Measurements from ENCODE around the gene LDLRAD4.

The LDLRAD4 gene

DNA sequence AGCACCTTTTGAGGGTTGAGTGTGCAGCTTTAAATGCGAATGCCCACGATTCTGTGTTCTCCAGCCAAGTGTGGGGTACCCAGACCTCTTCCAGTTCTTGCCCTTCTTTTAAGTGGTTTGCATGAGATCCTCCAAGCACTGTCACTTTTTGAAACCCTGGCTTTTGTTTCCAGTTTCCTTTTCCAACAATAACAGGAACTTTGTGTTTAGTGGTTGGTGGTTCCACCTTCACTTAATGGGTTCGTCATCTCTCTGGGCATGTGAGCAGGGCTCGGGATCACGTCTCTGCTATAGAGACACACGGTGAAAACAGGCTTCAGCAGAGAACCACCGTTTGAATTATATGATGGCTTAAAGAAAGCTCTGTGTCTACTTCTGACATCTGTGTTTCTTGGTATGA is 197.6 kb downstream of the LDLRAD4 start:
- DNase-seq = no peak

DNA sequence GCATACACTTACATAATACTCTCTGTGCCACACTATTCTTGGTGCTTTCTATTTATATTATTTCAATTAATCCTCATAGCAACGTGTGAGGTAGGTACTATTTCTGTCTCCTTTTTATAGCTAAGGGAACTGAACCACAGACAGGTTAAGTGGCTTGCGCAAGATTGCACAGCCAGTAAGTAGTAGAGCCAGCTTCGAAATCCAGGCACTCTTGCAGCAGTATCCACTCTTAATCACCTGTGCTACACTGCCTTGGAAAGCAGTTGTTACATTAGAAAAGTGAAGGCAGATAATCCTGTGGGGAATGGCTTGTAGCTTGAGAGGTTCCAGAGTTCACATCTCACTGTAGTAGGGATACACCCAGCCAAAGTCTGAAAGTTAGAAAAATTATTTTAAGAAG is 198.3 kb downstream of the LDLRAD4 start:
- DNase-seq = no peak

DNA sequence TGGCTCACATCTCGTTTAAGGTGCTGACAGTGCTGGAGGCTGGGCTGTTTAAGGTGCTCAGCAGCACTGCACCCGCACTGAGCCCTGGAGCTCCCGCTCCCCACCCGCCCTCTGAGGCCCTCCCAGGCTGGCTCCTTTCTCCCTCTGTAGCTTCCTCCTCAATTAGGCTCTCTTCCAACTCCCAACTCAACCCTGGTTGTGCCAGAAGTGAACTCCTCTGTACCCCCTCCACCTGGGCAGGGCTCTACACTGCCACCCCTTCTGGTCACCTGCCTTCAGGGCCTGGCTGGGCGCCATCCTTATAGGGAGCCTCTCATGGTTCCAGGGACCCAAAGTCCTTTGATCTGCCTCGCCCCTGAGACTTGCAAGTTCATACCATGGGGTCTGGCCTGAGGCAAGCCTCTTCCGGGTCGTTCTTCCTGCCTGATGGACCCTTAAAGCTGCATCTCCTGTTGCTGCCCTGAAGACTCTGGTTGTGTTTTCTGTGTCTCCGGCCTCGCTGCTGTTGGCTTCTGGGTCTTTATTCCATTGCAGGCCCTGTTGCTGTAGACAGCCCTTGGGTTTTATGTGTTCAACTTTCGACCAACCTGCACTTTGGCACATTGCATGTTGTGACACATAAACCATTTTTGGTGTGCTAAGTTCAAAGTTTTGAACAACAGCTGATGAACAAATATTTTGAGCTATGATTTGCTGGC is 199.6 kb downstream of the LDLRAD4 start:
- DNase-seq = no peak

DNA sequence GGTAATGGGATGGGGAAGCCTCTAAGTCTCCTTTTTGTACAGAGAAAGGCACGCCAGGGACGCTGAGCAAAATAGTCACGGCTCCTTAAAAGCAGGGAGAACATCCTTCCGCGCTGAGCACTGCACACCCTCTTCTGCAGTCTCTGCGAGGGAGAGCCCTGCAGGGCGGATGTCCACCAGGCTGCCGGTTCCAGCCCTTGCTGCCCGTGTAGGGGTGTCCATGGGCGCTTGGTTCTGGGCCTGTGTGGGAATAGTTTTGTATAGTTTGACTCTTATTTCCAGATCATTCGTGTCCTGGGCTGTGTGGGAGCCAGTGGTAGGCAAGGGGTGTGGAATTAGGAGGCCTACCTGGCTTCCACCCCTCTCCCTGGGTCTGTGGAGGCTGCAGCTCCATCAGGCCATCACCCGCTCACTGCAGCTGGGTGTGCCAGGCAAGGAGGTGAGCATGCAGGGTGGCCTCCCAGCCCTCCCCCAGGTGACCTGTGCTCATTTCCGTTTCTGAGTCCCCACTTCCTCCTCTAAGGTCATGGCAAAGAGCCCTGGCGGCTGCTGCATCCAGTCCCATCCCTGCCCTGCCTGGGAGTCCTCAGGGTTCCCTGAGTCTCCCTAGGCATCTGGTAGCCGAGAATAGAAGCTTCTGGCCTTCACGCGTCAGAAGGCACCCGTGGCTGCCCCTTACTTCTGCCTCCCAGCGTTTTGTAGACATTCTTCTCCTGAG is 202.6 kb downstream of the LDLRAD4 start:
- no peak for DNase-seq

DNA sequence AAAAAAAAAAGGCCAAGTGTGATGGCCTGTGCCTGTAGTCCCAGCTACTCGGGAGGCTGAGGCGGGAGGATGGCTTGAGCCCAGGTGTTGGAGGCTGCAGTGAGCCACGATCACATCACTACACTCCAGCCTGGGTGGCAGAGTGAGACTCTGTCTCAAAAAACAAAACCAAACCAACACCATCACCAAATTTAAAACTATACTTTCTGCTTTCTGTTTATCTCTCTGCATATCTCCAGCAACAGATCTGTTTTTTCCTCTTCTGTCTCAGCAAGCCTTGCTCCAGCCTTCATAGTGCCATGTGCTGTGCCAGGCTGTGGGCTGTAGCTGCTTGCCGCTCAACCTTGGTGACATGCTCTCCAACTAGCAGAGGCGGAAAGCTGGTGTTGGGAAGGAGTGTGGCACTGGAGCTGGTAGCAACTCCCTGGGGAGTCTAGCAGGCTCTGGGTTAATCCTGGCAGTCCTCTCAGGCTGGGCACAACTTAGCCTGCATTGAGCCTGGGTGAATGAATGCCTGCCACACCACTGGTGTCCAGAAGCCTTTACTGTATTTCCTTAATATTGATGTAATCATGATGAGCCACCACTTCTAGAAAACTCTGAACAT is 204.1 kb downstream of the LDLRAD4 start:
- no peak for DNase-seq

DNA sequence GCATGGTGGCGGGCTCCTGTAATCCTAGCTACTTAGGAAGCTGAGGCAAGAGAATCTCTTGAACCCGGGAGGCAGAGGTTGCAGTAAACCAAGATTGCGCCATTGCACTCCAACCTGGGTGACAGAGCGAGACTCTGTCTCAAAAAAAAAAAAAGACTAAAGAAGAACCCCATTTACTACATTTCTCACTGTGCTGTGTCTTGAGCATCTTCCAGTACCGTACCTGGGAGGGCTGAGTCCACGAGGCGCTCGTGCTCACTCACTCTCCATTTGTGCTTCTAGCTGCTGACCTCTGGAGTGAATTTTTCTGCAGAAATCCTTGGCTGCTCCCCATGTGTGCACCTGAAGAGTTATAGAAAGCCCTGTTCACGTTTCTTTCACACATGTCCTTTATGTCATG is 204.8 kb downstream of the LDLRAD4 start:
- no peak for DNase-seq

DNA sequence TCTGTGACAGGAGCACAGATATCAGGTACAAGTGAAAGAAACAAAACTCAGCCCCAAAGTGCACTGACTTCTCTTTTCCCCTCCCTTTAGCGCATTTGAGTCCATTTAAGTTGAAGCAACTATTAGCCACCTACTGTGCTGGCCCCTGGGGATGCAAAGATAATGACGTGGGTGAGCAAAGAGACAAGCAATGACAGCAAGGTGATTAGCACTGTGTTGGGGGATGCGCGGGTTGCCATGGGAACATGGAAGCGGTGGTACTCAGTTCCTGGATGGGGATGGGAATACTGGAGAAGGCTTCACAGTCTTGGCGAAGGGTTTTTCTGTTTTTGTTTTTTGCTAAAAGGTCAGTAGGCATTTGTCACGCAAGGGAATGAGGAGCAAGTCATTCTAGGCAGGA is 205.8 kb downstream of the LDLRAD4 start:
- DNase-seq = no peak

DNA sequence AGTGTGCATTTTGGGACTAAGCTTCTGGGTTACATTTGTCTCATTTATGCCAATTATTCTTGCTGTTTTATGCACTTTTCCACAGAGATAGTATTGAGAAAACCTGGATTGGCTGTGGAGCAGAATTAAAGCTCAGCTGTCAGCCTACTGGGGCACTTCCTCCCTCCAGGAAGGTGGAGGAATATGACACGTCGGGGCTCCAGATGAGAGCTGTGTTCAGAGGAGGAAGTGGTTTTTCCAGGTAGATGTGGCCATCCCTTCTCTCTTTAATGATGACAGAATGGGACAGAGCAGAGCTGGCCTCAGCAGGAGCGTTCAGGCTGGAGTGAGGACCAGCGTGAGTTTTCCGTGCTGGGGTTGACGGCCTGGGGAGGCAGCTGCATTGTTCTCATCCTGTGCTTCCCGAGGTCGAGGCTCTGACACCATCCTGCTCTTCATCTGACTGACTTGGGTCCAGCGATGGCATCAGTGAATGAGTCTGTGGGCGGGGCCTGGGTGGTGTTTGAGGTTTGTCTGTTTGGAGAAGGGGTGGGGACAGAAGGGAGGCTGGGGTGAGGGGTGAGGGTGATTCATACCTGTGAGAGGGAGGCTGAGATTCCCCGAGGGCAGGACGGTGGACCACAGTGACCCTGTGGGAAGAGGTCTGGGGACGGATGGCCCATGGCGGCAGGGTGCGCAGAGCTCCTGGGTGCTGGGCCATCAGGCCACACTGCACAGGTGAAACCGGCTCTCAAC is 207.0 kb downstream of the LDLRAD4 start:
- DNase-seq = no peak

DNA sequence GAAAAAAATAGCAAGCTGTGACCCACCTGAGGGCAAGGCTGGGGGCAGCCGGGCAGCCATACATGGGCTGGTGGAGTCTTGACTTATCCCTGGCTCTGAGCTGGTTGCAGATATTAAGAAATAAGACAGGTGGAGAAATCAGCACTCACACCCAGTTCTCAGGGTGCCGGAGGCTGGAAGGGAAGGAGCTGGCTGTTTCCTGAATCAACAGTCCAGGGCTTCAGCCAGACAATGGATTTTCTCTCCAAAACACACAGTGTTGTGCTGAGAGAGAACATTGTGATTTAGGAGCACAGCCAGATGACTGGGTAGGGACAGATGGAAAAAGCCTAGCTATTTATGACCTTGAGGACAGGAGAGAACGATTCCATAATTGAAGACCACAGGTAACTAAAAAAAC is 208.8 kb downstream of the LDLRAD4 start:
- peak in 1 of 2 donors; percentile 23 for DNase-seq

DNA sequence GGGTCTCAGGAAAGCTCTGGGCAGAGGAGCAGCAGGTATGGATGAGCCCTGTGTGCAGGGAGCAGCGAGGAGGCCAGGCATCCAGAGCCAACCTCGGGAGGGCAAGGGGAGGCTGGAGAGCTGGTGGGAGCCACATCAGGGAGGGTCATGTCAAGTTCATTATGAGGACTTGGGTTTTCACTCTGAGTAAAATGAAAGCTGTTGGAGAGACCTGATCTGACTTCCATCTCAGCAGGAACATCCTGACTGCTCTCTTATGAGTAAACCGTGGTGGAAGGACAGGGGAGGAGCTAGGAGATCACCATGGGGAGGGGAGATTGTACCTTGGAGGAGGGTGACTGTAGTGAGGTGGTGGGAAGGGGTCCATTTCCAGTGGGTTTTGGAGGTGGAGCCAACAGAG is 209.8 kb downstream of the LDLRAD4 start:
- DNase-seq = no peak

DNA sequence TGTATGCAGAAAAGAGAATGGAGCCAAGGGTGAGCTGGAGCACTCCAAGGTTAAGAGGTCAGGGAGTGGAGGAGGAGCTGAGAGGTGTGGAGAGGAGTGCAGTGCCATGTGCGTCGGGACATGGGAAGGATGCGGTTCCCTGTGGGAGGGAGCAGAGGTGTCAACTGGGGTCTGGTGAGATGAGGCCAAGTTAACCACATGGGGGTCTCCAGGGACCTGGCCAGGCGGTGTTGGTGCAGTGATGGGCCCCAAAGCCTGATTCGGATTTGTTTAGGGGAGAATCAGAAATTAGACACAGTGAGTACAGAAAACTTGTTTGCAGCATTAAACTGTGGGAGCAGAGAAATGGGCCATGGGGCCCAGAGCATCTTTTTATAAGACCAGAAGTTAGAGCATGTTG is 210.5 kb downstream of the LDLRAD4 start:
- no peak for DNase-seq

DNA sequence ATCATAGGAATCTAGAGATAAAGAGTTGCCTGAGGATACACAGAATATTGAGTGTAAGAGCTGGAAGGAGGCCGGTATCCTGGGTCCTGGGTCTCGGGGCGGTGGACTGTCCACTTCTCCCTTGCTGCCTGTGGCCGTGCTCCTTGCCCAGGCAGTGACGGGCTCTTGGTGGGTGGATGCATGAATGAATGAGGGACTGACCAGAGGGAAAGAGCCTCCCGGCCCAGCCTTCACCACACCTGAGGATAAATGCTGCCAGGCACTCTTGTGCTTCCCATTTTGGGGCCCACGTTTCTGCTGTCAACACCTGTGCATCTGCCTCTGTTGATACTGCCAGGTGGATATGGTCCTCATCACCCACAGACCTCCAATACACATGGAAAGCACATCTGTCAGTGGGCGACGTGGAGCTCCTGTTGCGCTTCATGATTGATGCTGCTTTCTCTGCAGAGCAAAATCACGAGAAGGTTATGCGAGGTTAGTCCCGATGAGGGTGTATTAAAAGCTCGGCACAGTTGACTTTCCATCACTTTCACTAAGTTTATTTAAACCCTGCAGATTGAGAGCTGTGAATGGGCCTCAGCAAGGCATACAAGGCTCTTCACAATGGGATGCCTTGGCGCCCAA is 211.4 kb downstream of the LDLRAD4 start:
- no peak for DNase-seq

DNA sequence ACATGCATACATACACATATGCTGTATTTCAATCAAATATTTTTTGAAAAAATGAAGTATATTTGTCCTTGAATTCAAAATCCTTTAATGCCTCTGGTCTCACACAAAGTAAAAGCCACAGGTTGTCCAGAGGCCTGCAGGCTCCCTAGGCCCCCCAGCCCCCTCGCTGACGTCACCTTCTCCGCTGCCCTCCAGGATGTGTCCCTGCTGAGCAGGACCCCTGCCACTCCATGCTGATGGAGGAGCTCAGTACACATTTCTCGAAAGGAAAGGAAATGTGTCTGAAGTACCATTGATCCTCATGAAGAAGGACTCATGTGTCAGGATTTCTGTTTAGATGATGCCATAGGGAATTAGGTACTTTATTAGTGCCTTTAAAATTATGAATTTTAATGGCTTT is 212.1 kb downstream of the LDLRAD4 start:
- DNase-seq = no peak

DNA sequence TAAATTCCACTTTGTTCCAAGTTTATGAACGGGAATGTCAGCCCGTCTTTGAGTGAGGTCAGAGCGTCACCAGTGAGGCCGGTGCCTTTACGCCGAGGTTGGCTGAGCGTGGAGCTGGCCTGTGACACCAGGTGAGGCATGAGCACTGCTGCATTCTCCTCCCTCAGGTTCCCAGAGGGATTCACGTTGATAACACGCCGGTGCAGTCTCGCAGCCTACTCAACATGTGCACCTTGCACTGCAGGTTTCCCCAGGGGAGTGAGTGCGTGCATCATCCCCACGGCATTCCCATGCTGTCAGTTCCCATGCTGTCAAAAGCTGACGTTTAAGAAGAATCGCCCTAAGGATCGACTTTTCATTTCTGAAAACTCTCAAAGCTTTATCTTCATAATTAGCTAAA is 213.3 kb downstream of the LDLRAD4 start:
- no peak for DNase-seq

DNA sequence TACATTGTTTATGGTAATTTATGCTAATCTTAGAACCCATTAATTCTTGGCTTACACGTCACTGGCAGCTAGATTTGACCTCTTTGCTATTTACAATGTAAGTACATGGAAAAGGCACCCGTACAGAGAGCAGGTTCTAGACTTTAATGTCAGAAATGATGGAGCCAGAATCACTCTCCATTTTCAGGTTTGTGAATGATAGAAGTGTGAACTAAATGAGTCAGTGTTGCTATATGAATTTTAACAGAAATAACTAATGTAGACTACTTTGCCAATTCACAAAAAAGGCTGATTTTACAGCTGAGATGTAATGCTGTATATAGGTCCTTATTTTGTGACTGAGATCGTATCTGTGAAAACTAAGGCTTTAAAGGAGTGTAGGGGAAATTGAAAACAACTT is 214.6 kb downstream of the LDLRAD4 start:
- no peak for DNase-seq

DNA sequence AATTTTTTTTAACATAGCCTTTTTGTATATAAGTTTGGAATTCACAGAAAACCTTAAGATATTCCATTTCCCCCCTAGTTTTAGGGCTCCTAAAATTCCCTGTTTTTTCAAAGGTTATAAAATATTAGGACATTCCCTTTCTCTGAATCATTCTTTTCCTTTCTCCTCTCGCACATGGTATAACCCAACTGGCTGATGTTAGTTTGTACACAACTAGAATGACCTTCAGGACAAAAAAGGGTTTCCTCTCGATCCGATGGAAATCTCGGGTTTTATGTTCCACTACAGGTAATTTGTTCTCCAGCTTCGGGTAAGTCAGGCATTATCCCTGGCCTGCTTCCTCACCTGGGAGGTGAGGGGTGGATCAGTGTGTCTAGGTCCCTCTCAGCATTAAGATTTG is 215.1 kb downstream of the LDLRAD4 start:
- DNase-seq = no peak

DNA sequence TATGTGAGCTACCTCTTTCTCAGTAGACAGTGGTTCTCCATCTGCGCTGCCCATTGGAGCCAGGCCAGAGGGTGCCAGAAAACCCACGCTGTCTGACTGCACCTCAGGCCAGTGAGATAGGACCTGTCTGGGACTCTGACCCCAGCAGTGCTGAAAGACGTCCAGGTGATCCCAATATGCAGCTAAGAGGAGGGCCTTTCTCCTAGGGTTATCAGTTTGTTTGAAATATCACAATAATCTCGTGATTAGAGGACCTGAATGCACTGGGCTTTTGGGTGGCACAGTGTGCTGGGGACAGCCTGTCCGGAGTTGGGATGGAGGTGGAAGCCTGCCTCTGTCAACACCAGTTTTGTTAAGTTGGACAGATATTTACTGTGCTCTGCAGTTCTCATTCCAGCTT is 216.3 kb downstream of the LDLRAD4 start:
- DNase-seq = no peak

DNA sequence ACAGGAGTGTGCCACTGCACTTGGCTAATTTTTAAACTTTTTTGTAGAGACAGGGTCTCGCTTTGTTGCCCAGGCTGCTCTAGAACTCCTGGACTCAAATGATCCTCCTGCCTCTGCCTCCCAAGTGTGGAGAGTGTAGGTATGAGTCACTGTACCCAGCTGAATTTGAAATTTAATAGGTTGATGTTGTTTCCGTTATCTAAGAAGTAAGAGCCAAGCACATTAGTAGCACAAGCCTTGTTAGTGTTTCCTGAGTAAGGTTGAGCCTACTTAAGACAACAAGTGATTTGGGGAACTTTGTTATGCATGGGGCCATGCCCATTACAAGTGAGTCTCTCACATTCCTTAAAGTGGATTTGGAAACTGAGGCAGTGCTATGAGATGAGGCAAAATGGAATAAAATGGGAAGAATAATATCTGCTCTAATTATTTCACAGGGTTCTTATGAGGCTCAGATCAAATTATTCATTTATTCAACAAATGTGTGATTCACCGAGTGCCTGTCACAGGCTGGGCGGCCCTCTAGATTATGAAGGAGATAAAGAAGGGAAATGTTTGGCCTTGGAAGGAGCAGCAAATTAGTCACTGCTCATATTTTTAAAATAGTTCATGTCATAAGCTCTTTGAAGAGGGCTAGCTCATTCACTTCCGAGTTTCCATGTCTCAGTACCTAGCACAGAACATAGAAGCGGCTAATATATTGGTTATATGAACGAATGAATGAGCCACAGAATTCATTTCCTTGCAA is 217.2 kb downstream of the LDLRAD4 start:
- DNase-seq = no peak

DNA sequence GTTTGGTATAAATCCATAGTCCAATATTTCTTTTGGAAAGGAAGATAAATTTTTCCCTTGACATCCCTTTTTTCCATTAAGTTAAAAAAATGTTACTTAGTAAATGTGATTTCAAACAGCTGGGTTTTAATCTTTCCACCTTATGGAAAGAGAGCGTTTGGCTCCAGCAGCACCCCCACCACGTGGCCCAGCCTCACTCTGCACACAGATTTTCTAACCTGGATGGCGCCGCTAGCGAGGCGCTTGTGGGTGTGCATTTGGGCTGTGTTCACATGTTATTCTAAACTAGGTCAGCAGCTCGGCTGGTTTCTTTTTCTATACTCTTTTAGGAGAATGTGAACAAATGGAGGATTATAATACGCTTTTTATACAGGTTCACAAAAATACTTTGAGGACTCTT is 218.0 kb downstream of the LDLRAD4 start:
- peak in 1 of 2 donors; percentile 51 for DNase-seq

DNA sequence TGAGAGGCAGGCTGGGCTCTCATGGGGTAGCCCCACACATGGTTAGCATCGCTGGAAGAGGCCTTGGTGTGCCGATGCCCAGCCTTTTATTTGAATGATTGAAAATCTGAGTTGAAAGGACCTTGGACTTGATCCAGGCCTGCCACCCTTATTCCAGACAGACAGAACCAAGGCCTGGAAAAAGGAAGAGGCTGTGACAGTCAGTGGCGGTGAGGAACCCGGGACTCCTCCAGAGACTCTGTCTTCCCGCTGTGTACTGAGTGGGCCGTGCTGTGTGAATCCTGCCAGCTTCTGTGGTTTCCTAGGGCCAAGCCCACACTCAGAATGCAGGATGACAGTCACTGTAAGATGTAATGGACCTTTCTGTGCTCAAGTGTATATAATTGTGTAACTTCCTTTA is 218.5 kb downstream of the LDLRAD4 start:
- no peak for DNase-seq

DNA sequence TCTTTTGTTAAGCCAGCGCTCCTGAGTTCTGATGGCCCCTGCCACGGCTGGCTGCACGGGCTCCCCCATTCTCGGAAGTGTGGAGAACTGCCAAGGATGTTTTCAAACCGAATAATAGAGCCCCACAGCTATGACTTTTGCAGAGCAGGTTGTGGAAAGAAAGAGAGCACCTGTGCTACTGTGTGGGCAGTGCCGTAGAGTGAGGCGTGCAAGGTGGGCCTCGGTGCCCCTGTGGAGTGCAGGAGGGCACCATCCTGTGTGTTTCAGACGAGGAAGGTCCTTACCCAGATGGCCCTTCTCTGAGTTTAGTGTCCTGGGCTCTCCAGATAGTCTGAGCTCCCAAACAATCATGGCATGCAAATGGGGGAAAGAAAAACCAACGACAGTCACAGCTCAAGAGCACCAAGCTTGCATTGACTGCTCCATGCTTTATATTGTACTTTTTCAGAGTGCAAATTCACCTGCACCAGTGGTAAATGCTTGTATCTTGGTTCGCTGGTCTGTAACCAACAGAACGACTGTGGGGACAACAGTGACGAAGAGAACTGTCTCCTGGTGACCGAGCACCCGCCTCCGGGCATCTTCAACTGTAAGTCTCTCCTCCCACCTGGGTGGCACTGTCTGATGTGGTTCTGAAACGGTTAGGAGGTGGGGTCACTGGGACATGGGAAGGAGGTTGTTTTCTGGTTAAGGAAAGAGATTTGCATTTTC is 219.4 kb downstream of the LDLRAD4 start:
- no peak for DNase-seq

All from hippocampal formation (tissue), 2 donors.